ENCODE measurements around the gene EFEMP1. TPM values are rescaled to one million over a fixed set of nuclear protein-coding genes. Genes with fewer than 3 reads are reported as not detected.

The EFEMP1 gene
- total RNA-seq, 2 donors from 2014 or later: 25.1 to 129 TPM

DNA sequence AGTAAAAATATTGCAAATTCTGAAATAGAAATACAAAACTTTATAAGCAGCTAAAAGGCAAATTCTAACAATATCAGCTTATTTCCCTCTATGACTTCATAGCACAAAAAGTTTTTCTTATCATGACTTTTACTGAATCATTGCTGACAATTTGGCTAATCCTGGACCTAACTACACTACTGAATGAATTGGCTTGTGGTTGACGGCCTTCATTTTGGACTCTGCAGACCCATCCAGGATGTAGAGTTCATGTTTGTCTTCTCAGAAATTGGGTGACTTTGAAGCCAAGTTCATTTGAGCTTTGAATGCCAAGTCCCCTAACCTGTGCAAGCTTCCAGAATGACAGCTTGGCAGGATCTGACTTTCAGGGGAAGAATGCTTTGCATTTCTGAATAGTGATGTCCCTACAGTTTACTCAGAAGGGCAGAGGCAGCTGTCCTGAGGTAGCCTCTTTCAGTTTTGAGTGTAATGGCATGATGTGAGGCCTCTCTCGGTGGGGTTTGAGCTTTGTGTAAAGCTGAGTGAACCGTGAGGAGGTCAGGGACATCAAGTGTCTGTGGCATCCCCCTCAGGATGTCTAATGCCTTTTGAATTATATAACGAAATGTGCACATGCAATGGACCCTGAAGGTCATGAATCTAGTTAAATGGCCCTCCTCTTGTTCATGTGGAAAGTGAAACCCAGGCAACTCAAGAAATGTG, 48.0 kb downstream of the EFEMP1 start:
- H3K4me1 ChIP-seq: no peaks in the 10 kb centered on the region
- intact Hi-C loops (cut with DNase I): no loop called here
- H3K27ac ChIP-seq: no peak overlapping the region
- no peaks in the 10 kb centered on the region for H3K9me3 ChIP-seq
- H3K4me3 ChIP-seq: no peak overlapping the region
- no peaks in the 10 kb centered on the region for H3K36me3 ChIP-seq (replicated peaks in 1 of 2; ENCODE audit: insufficient read depth in 1 of 2, low read depth in 2 of 2)
- DNase-seq (no peak), ATAC-seq (no peak)
- H3K27me3 ChIP-seq: no peaks in the 10 kb centered on the region
- TF ChIP-seq POLR2A (IDR thresholded peaks at IDR 0.05): no peak
- 76 to 77% methylated on average over 4 of the region's 4 CpGs for WGBS, 2 donors

DNA sequence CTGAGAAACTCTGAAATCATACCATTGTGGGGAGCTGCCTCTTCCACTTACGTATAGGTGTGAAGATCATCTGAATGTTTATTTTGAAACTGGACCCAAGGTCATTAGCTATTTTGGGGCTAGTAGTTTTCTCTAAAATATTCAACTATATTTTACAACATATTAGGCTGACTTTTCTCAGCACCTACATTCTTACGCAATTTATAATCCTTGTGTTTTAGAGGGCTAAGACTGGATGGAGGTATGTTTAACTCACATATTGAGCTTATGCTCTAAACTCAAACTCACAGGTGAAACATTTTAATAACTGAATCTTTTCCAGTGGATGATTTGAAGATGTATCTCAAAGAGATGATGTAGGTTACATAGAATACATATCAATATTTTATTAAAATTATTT, 49.2 kb downstream of the EFEMP1 start:
- Histone ChIP-seq H3K9me3 (no peaks in the 10 kb centered on the region), H3K4me1 (no peaks in the 10 kb centered on the region), H3K27me3 (no peaks in the 10 kb centered on the region), H3K36me3 (replicated peaks in 1 of 2; ENCODE audit: insufficient read depth in 1 of 2, low read depth in 2 of 2) (no peaks in the 10 kb centered on the region), H3K4me3 (no peak overlapping the region), H3K27ac (no peak overlapping the region)
- WGBS, 2 donors: 70 to 83% methylated on average over 2 of the region's 2 CpGs
- intact Hi-C loops (cut with DNase I): no loop called here
- TF ChIP-seq, protein P1, sequence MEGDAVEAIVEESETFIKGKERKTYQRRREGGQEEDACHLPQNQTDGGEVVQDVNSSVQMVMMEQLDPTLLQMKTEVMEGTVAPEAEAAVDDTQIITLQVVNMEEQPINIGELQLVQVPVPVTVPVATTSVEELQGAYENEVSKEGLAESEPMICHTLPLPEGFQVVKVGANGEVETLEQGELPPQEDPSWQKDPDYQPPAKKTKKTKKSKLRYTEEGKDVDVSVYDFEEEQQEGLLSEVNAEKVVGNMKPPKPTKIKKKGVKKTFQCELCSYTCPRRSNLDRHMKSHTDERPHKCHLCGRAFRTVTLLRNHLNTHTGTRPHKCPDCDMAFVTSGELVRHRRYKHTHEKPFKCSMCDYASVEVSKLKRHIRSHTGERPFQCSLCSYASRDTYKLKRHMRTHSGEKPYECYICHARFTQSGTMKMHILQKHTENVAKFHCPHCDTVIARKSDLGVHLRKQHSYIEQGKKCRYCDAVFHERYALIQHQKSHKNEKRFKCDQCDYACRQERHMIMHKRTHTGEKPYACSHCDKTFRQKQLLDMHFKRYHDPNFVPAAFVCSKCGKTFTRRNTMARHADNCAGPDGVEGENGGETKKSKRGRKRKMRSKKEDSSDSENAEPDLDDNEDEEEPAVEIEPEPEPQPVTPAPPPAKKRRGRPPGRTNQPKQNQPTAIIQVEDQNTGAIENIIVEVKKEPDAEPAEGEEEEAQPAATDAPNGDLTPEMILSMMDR (IDR thresholded peaks at IDR 0.05): no peak
- no peak for TF ChIP-seq POLR2A (IDR thresholded peaks at IDR 0.05)
- no peak for ATAC-seq
- DNase-seq: no peak

DNA sequence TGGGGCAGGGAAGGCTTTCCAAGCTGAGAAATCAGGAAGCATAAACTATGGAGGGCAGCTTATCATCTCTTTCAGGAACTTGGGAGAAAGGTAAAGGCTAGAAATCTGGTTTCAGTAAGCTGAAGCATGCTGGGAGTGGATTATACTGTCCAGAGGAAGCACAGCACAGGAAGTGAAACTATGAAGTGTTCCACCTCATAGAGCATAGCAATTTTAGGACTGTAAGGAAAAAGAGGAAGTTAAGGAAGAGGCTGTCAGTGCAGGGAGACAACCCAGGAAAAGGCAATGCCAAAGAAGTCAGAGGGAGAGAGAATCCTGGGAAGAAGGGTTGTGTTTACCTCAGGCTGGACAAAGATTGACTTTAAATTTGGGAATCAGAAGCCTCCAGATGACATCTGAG, 51.9 kb downstream of the EFEMP1 start:
- Histone ChIP-seq H3K27ac (no peak overlapping the region), H3K9me3 (no peaks in the 10 kb centered on the region), H3K27me3 (no peaks in the 10 kb centered on the region), H3K4me3 (no peak overlapping the region), H3K4me1 (no peaks in the 10 kb centered on the region), H3K36me3 (replicated peaks in 1 of 2; ENCODE audit: insufficient read depth in 1 of 2, low read depth in 2 of 2) (no peaks in the 10 kb centered on the region)
- no peak for DNase-seq
- TF ChIP-seq POLR2A (IDR thresholded peaks at IDR 0.05): no peak
- TF ChIP-seq, protein P1 (IDR thresholded peaks at IDR 0.05): no peak
- no peak for ATAC-seq
- intact Hi-C loops (cut with DNase I): no loop called here

DNA sequence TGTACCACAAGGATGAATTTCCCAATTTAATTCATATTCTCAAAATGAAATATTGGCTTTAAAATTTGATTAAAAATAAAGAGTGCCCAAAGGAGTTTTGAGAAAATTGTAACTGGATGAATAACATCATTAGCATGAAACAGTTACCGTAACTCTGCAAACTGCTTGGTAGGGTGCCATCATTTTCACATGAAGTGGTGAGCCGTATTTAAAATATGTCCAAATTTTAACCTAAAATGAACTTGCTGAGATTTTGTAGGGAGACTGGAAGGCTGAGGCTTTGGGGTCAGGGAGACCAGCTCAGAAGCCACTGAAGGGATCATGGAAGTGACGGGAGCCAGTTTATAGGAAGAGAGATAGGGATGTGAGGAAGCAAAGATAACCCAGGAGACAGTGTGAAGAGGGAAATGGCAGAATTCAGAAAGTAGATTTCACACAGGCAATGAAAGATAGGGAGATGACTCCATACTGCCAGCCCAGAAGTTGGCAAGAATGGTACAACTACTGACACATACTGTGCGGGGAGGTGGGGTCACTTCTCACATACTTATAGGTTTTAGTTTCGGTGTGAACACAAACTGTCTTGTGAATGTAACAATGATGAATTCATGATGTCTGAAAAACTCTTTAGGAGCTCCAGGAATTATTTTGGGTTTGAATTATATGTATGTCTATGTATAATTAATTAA, 53.8 kb downstream of the EFEMP1 start:
- WGBS, 2 donors: 84 to 98% methylated on average over 5 of the region's 5 CpGs
- Histone ChIP-seq H3K9me3 (no peaks in the 10 kb centered on the region), H3K36me3 (replicated peaks in 1 of 2; ENCODE audit: insufficient read depth in 1 of 2, low read depth in 2 of 2) (no peaks in the 10 kb centered on the region), H3K27me3 (no peaks in the 10 kb centered on the region), H3K4me3 (no peak overlapping the region), H3K4me1 (no peaks in the 10 kb centered on the region), H3K27ac (no peak overlapping the region)
- intact Hi-C loops (cut with DNase I): no loop called here
- DNase-seq (no peak), ATAC-seq (no peak)
- no peak for TF ChIP-seq POLR2A (IDR thresholded peaks at IDR 0.05)
- TF ChIP-seq, protein P1 (IDR thresholded peaks at IDR 0.05): no peak

DNA sequence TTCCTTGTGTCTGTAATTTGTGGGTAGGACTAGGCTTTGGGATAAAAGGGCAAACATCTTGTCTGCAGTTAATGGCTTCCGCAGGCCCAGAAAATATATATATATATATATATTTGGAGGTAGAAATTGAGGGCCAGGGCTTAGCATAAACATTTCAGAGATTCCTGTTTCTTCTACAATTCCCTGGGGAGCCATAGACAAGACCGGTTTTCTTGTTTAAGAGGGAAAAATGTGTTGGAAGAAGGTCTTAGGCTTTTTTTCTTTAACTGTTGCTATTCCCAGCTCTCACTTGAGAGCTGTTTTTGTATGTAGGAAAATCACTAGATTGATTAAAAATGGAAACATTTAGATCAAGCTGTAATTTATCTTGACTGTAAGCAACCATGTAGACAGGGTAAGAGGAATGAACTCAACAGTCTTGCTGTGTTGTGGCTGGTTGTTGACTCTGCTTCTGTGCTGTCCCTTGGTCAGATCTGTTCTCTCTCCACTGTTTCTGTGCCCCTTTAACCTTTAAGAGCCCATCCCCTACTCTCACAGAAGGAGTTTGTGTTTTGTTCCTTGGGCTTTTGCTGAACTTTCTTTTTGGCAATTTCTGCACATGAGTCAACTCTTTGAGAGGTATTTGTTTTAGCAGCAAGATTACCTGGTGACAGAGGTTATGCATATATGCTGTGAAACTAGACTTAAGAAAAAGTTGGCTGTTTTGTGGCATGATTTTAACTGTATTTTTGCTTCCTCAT, 58.3 kb downstream of the EFEMP1 start:
- no peak for TF ChIP-seq POLR2A (IDR thresholded peaks at IDR 0.05)
- TF ChIP-seq, protein P1 (IDR thresholded peaks at IDR 0.05): no peak
- no peaks in the 10 kb centered on the region for H3K27me3 ChIP-seq
- H3K4me3 ChIP-seq: no peak overlapping the region
- H3K4me1 ChIP-seq: peaks cover 4% of the 10 kb centered on the region
- no peaks in the 10 kb centered on the region for H3K9me3 ChIP-seq
- intact Hi-C loops (cut with DNase I): no loop called here
- DNase-seq: no peak
- H3K27ac ChIP-seq: no peak overlapping the region
- 77 to 83% methylated on average over 2 of the region's 2 CpGs for WGBS, 2 donors
- ATAC-seq: no peak
- H3K36me3 ChIP-seq (replicated peaks in 1 of 2; ENCODE audit: insufficient read depth in 1 of 2, low read depth in 2 of 2): no peaks in the 10 kb centered on the region
